Astrocyte (in vitro differentiated cells and primary cell): ENCODE results near the gene C1QL4.

Experiments
- CTCF ChIP-seq: IDR thresholded peaks from 2 replicates; pipeline ENCODE4 v1.5.1; 2011; ENCODE audit warnings: low read depth, mild to moderate bottlenecking, inconsistent platforms, low read length, moderate library complexity; ENCODE audit not compliant: insufficient read depth
- EZH2 ChIP-seq: IDR thresholded peaks from 2 replicates; pipeline ENCODE4 v1.6.1; 2012; ENCODE audit warnings: mild to moderate bottlenecking, low read length, inconsistent platforms; ENCODE audit not compliant: insufficient read depth

DNA sequence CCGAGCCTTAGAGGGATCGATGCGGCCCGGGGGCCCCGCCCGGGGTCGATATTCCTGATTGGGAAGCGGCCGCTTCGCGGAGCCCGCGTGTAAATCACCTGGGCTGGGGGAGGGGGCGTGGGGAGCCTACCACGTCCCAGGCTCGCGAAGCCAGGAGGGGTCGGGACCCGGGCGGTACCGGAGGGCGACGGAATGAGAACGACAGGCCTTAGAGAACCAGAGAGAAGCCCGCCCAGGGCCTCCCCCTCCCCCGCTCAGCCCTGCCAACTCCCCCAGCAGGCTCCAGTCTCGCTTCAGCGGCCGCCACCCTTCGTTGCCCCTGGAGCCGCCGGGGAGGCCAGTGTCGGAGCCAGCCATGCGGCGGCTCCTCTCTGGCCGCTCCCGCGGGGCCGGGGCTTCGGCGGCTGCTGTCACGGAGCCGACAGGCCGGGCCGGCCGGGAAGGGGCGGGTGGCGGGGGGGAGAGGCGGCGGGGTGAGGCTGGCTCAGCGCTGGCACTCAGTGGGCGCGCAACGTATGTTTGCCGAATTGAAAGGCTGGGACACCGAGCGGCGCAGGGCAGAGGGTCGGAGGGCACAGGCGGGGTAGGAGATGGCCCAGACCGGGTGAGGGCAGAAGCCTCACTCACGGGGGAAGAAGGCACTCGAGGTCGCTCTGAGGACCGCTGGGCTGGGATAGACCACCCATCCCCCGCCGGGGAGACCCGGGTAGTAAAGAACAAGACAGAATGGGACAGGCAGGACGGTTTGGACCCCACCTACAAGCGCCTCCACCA is 8.2 kb upstream of the C1QL4 start:
- no peak for TF ChIP-seq CTCF
- TF ChIP-seq EZH2, result no peak
